Measurements from ENCODE around the gene THTPA. TPM values are rescaled to one million over a fixed set of nuclear protein-coding genes. Genes with fewer than 3 reads are reported as not detected.

Gene THTPA
- total and polyA plus RNA-seq, 9 of the 15 experiments (the other 6 are each of a cell fraction or from before 2014, with no cell fraction given): 2.4 to 8.7 (median 5.2) TPM

DNA sequence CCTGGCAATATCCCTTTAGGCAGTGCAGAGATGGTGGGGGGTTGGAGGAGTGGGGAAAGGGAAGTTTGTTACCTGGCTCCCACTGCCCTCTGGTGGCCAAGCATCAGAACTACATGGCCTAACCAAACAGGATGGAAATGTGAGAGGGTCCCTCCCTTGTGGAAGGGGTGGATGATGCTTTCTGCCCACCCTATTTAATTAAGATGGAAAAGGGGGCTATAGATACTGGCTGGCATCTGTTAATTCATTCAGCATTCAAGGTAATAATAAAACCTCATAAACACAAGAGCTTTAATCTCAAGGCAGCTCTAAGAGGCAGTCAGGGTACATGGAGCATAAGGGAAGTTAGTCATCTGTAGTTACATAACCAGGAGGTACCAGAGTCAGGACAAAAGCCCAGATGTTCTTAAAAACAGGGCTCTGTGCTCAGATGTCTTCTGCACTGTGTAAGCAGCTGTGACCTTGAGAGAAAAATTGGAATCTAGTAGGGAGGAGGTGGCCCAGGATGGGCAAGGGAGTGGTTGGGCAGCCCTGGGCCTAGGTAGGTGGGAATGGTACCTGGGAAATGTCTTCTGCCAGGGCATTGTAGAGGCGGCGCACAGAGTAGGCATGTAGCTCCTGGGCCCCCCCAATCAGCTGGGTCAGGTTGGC lies 6.9 kb downstream of the THTPA start (continued):
- TF ChIP-seq CTCF (IDR thresholded peaks at IDR 0.05 in 2 of 3, conservative IDR thresholded peaks at IDR 0.05 in 1 of 3; ENCODE audit: insufficient read depth in 2 of 3, low read depth in 1 of 3, low read length in 3 of 3) (peak; percentile 74 to 83 (median 74)), SMC3 (conservative IDR thresholded peaks at IDR 0.05; ENCODE audit: insufficient read depth, low read depth, low read length) (peak; percentile 71)

DNA sequence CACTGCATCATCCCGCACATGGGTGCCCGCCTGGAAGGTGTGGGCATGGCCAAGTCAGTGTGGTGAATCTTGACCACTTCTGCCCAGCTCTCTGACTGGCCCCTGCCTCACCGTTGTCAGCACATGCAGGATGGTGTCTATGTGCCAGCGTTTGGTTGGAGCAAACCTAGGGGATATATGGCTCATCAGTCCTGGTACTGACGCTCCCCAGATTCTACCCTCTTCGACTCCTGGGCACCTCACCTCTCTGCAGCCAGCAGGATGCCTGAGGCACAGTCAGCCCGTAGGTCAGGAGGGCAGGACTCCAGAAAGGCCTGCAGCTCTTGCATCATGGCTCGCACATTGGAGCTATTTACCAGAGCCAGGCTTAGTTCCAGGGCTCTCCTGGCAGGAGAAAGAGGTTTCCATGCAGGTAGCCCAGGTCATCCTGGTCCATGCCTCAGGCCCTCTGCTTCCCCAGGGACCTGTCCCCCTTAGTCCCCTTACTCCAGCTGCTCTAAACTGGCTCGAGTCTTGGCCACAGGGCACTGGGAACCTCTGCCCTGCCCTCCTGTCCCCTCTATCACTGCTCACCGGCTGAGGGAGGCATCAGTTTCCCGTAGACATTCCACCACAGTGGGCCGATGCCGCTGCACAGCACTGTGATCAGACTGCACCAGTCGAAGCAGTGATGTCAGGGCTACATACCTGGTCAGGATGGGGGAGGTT lies 7.6 kb downstream of the THTPA start:
- Histone ChIP-seq H3K4me3 (no peak overlapping the region), H4K20me1 (replicated peaks; ENCODE audit: control insufficient read depth, insufficient read depth, low read length) (0 out of 2 replicates have a peak, but pooled peaks cover 3% of the 10 kb centered on the region), H3K4me2 (ENCODE audit: insufficient read depth, low read length) (no peak overlapping the region), H3K9me3 (replicated peaks; ENCODE audit: control insufficient read depth, insufficient read depth, low read depth, low read length) (no peaks in the 10 kb centered on the region), H3K9me1 (ENCODE audit: control insufficient read depth, insufficient read depth, low read length) (no peaks in the 10 kb centered on the region), H3K9ac (ENCODE audit: insufficient read depth in 1 of 2, low read depth in 2 of 2, low read length in 2 of 2) (no peak overlapping the region), H3K4me1 (replicated peaks in 1 of 2; ENCODE audit: control insufficient read depth in 2 of 2, insufficient read depth in 2 of 2, low read length in 2 of 2) (peaks cover 8 to 21% of the 10 kb centered on the region in 2 experiments; a peak in 4 of 5 replicates), H3K27me3 (ENCODE audit: control insufficient read depth in 2 of 2, insufficient read depth in 2 of 2, low read length in 2 of 2) (no peaks in the 10 kb centered on the region), H2AFZ (ENCODE audit: low read depth, low read length) (no peak overlapping the region), H3K27ac (ENCODE audit: extremely low read depth, low read depth, low read length) (no peak overlapping the region), H3K79me2 (ENCODE audit: control insufficient read depth, insufficient read depth, low read length) (peaks cover 10% of the 10 kb centered on the region; the same call in 2 of the 3 replicates), H3K36me3 (ENCODE audit: control insufficient read depth, insufficient read depth, low read length) (peaks cover 62% of the 10 kb centered on the region; the same call in 2 of the 3 replicates)
- FAIRE-seq: no peak
- WGBS (ENCODE audit: insufficient coverage, low coverage, missing lambda C conversion rate): 71% methylated on average over 8 of the region's 14 CpGs
- no TSS peak for BruUV-seq (replicated peaks)
- no peak for ATAC-seq
- DNase-seq (ENCODE audit: extremely low read depth in 1 of 4, low spot score in 3 of 4): no peak
- in situ Hi-C loops (cut with MboI): loop anchor here (10.0 kb wide), 1 partner anchor 299 kb away; no protein-coding TSS in a partner anchor
- TF ChIP-seq FOXA1 (IDR thresholded peaks at IDR 0.05; ENCODE audit: borderline replicate concordance): no peak
- peak; percentile 54 for TF ChIP-seq POLR2G (IDR thresholded peaks at IDR 0.05; ENCODE audit: low read depth, low read length)
- TF ChIP-seq KLF6 (CRISPR knock-in tag; IDR thresholded peaks at IDR 0.05; ENCODE audit: borderline replicate concordance): no peak
- 0 out of 2 replicates have a peak, but pooled peaks have one; percentile 34 for TF ChIP-seq RBFOX2 (IDR thresholded peaks at IDR 0.05; ENCODE audit: low read depth, low read length)
- TF ChIP-seq PHF20 (IDR thresholded peaks at IDR 0.05; ENCODE audit: partially characterized antibody): no peak
- no peak for TF ChIP-seq ARID1B (IDR thresholded peaks at IDR 0.05)
- CTCF ChIA-PET (ENCODE audit: low intra/inter-chr PET ratio): interaction anchor here (0.7 to 2.5 kb wide), 3 partner anchors 82 to 171 kb away, joined by 3 to 22 read pairs (median 4); no protein-coding TSS in a partner anchor
- POLR2A ChIA-PET: interaction anchor here (0.6 to 0.7 kb wide), 3 partner anchors 8 to 109 kb away, joined by 3 read pairs; no protein-coding TSS in a partner anchor
- intact Hi-C loops (cut with micrococcal nuclease): loop anchor here (5.0 kb wide), 1 partner anchor 441 kb away; no protein-coding TSS in a partner anchor
